H9 (cell line): ENCODE results near the gene SLC45A1. TPM values are rescaled to one million over a fixed set of nuclear protein-coding genes. Genes with fewer than 3 reads are reported as not detected.
A peak's percentile ranks its signal among the peaks of the same experiment; 100 is the strongest.

Experiments used
- DNase-seq: peaks from one replicate; pipeline ENCODE4 v3.0.0-alpha.2; 2017
- H2AFZ ChIP-seq: one replicate; pipeline ENCODE4 v1.6.1; 2013; ENCODE audit warnings: mild to moderate bottlenecking, low read length, control low read depth, moderate library complexity
- H2AK5ac ChIP-seq: 2 replicates; pipeline ENCODE4 v1.6.1; 2013; ENCODE audit warnings: low read length, control low read depth, mixed read lengths; ENCODE audit not compliant: insufficient read length
- H2BK120ac ChIP-seq: one replicate; pipeline ENCODE4 v1.6.1; 2013; ENCODE audit warnings: low read depth, mild to moderate bottlenecking, low read length, control low read depth, inconsistent platforms; ENCODE audit not compliant: poor library complexity, severe bottlenecking
- H2BK12ac ChIP-seq: 2 replicates; pipeline ENCODE4 v1.6.1; 2013; ENCODE audit warnings: low read length, control low read depth, mixed read lengths, low read depth; ENCODE audit not compliant: insufficient read length
- H2BK15ac ChIP-seq: 2 replicates; pipeline ENCODE4 v1.6.1; 2013; ENCODE audit warnings: low read depth, low read length, control low read depth
- H2BK20ac ChIP-seq: one replicate; pipeline ENCODE4 v1.6.1; 2013; ENCODE audit warnings: low read depth, mild to moderate bottlenecking, low read length, control low read depth, inconsistent platforms; ENCODE audit not compliant: poor library complexity, severe bottlenecking
- H2BK5ac ChIP-seq: 2 replicates; pipeline ENCODE4 v1.6.1; 2013; ENCODE audit warnings: low read length, control low read depth, mixed read lengths; ENCODE audit not compliant: insufficient read length
- H3K14ac ChIP-seq: 2 replicates; pipeline ENCODE4 v1.6.1; 2013; ENCODE audit warnings: low read length, control low read depth; ENCODE audit not compliant: insufficient read depth
- H3K18ac ChIP-seq: 2 replicates; pipeline ENCODE4 v1.6.1; 2013; ENCODE audit warnings: low read depth, mild to moderate bottlenecking, mixed read lengths, low read length, control low read depth; ENCODE audit not compliant: insufficient read length
- H3K23ac ChIP-seq: 2 replicates; pipeline ENCODE4 v1.6.1; 2013; ENCODE audit warnings: low read length, control low read depth, mixed read lengths, low read depth; ENCODE audit not compliant: insufficient read length
- H3K23me2 ChIP-seq: 2 replicates; pipeline ENCODE4 v1.6.1; 2013; ENCODE audit warnings: low read depth, mild to moderate bottlenecking, mixed read lengths, low read length, control low read depth; ENCODE audit not compliant: insufficient read length, poor library complexity, severe bottlenecking
- H3K27ac ChIP-seq: 2 replicates; pipeline ENCODE4 v1.5.1; 2013; ENCODE audit warnings: low read length, control low read depth, mixed read lengths, low read depth; ENCODE audit not compliant: insufficient read length
- H3K27me3 ChIP-seq: 2 replicates; pipeline ENCODE4 v1.6.1; 2013; ENCODE audit warnings: low read length, control low read depth, inconsistent platforms; ENCODE audit not compliant: insufficient read depth
- H3K4ac ChIP-seq: 2 replicates; pipeline ENCODE4 v1.6.1; 2013; ENCODE audit warnings: low read depth, mild to moderate bottlenecking, control low read depth, inconsistent platforms, low read length, moderate library complexity
- H3K4me1 ChIP-seq: 2 replicates; pipeline ENCODE4 v1.6.1; 2013; ENCODE audit warnings: low read length, control low read depth, inconsistent platforms; ENCODE audit not compliant: insufficient read depth
- H3K4me2 ChIP-seq: 2 replicates; pipeline ENCODE4 v1.6.1; 2013; ENCODE audit warnings: low read length, control low read depth, mixed read lengths; ENCODE audit not compliant: insufficient read length, insufficient read depth
- H3K56ac ChIP-seq: 2 replicates; pipeline ENCODE4 v1.6.1; 2013; ENCODE audit warnings: low read depth, mild to moderate bottlenecking, mixed read lengths, low read length, control low read depth; ENCODE audit not compliant: insufficient read length
- H3K79me1 ChIP-seq: 2 replicates; pipeline ENCODE4 v1.6.1; 2013; ENCODE audit warnings: low read depth, mild to moderate bottlenecking, moderate library complexity, low read length, control low read depth, inconsistent platforms; ENCODE audit not compliant: insufficient read depth, poor library complexity, severe bottlenecking
- H3K79me2 ChIP-seq: 2 replicates; pipeline ENCODE4 v1.6.1; 2013; ENCODE audit warnings: low read length, control low read depth, inconsistent platforms; ENCODE audit not compliant: insufficient read depth
- H3K9ac ChIP-seq: 2 replicates; pipeline ENCODE4 v1.6.1; 2013; ENCODE audit warnings: low read length, control low read depth, mixed read lengths; ENCODE audit not compliant: insufficient read length; ENCODE audit errors: extremely low read depth
- H3K9me3 ChIP-seq: one replicate; pipeline ENCODE4 v1.6.1; 2013; ENCODE audit warnings: low read depth, low read length, inconsistent platforms; ENCODE audit not compliant: control insufficient read depth
- H3T11ph ChIP-seq: one replicate; pipeline ENCODE4 v1.6.1; 2013; ENCODE audit warnings: mild to moderate bottlenecking, low read length, control low read depth, inconsistent platforms
- H4K20me1 ChIP-seq: one replicate; pipeline ENCODE4 v1.6.1; 2013; ENCODE audit not compliant: control insufficient read depth, insufficient read length, insufficient read depth
- H4K5ac ChIP-seq: 2 replicates; pipeline ENCODE4 v1.6.1; 2013; ENCODE audit warnings: low read depth, mild to moderate bottlenecking, mixed read lengths, low read length, control low read depth; ENCODE audit not compliant: insufficient read length
- H4K8ac ChIP-seq: replicated peaks from 2 replicates; pipeline ENCODE4 v1.6.1; 2013; ENCODE audit warnings: low read length, control low read depth, mixed read lengths, low read depth; ENCODE audit not compliant: insufficient read length
- H4K91ac ChIP-seq: 2 replicates; pipeline ENCODE4 v1.6.1; 2013; ENCODE audit warnings: low read depth, mild to moderate bottlenecking, moderate library complexity, mixed read lengths, low read length, control low read depth; ENCODE audit not compliant: insufficient read length
- H3K27ac Mint-ChIP-seq, 3 experiments: 2 replicates in 2 of 3; 3 replicates in 1 of 3; pipeline ENCODE4 v1.8.0; 2020 to 2021; ENCODE audit warnings: mixed read lengths in 3 of 3, mild to moderate bottlenecking in 1 of 3, moderate library complexity in 1 of 3
- H3K27me3 Mint-ChIP-seq: 2 replicates; pipeline ENCODE4 v1.8.0; 2021; ENCODE audit warnings: low read depth, mild to moderate bottlenecking, moderate library complexity, mixed read lengths
- H3K36me3 Mint-ChIP-seq, 3 experiments: 2 replicates in 2 of 3; 3 replicates in 1 of 3; pipeline ENCODE4 v1.8.0; 2020 to 2021; ENCODE audit warnings: low read depth in 3 of 3, mixed read lengths in 3 of 3; ENCODE audit not compliant: insufficient read depth in 1 of 3
- H3K4me1 Mint-ChIP-seq, 2 experiments: 2 replicates each; pipeline ENCODE4 v1.8.0; 2020; ENCODE audit warnings: mixed read lengths in 2 of 2
- H3K4me3 Mint-ChIP-seq, 2 experiments: 2 replicates in 1 of 2; 3 replicates in 1 of 2; pipeline ENCODE4 v1.8.0; 2020 to 2021; ENCODE audit warnings: mild to moderate bottlenecking in 2 of 2, mixed read lengths in 2 of 2, moderate library complexity in 1 of 2
- H3K9me3 Mint-ChIP-seq, 2 experiments: 2 replicates in 1 of 2; 3 replicates in 1 of 2; pipeline ENCODE4 v1.8.0; 2020; ENCODE audit warnings: mild to moderate bottlenecking in 2 of 2, mixed read lengths in 2 of 2, moderate library complexity in 1 of 2
- CTCF ChIP-seq: fragments of 200-600 bp; sonication (generic); conservative IDR thresholded peaks from 3 replicates; pipeline ENCODE4 v1.8.0; 2021; ENCODE audit warnings: antibody characterized with exemption, mild to moderate bottlenecking
- WGBS: extraction: QIAGEN DNeasy Blood & Tissue Kit; methylation state at CpG from one replicate; pipeline ENCODE4 v1.1.7; 2013; ENCODE audit warnings: missing lambda C conversion rate, low lambda C conversion rate, mixed read lengths; ENCODE audit not compliant: insufficient read length; ENCODE audit errors: extremely low coverage; 5-methylcytosine and 5-hydroxymethylcytosine counted together
- total RNA-seq: library from RNA; stranded (reverse); gene quantifications from 2 replicates; pipeline ENCODE4 v1.2.1, GENCODE V29; 2021

The SLC45A1 gene
- total RNA-seq, 1 experiment from 2014 or later: 0.63 TPM

- no peak overlapping the region for H3K14ac ChIP-seq
- WGBS: no CpG with 5 or more reads among the region's 4 CpGs
- H3K27me3 ChIP-seq: no peaks in the 10 kb centered on the region
- no peaks in the 10 kb centered on the region for H3K27me3 Mint-ChIP-seq
- no peaks in the 10 kb centered on the region for H3K9me3 ChIP-seq
- H3K79me2 ChIP-seq: no peaks in the 10 kb centered on the region; the same call in 1 of the 2 replicates
- H4K91ac ChIP-seq: no peak overlapping the region
- no peak overlapping the region for H3K27ac ChIP-seq
- no peak overlapping the region for H3K18ac ChIP-seq
- H3K27ac Mint-ChIP-seq: peak overlapping the region; percentile 87 to 89 (median 87); a peak in 4 of 7 replicates
- peaks cover 66 to 69% of the 10 kb centered on the region in 2 experiments for H3K4me1 Mint-ChIP-seq
- no peaks in the 10 kb centered on the region for H3K23me2 ChIP-seq
- no peak overlapping the region for H2AFZ ChIP-seq
- H3K23ac ChIP-seq: no peak overlapping the region
- H2BK12ac ChIP-seq: no peak overlapping the region
- no peak overlapping the region for H2AK5ac ChIP-seq
- H3K9ac ChIP-seq: no peak overlapping the region
- no peak for TF ChIP-seq CTCF
- DNase-seq: no peak
- H4K20me1 ChIP-seq: no peaks in the 10 kb centered on the region
- no peak overlapping the region for H3K4ac ChIP-seq
- no peak overlapping the region for H2BK120ac ChIP-seq
- no peak overlapping the region for H3K4me3 Mint-ChIP-seq
- H3K4me1 ChIP-seq: peaks cover 3% of the 10 kb centered on the region; the same call in 1 of the 2 replicates
- no peak overlapping the region for H2BK5ac ChIP-seq
- H3K56ac ChIP-seq: no peak overlapping the region
- H3K4me2 ChIP-seq: no peak overlapping the region
- H4K5ac ChIP-seq: no peak overlapping the region
- no peaks in the 10 kb centered on the region for H3K9me3 Mint-ChIP-seq
- no peak overlapping the region for H3T11ph ChIP-seq
- peaks cover 9% of the 10 kb centered on the region for H3K79me1 ChIP-seq
- no peak overlapping the region for H4K8ac ChIP-seq
- H3K36me3 Mint-ChIP-seq: peaks cover 3 to 5% (median 5%) of the 10 kb centered on the region in 3 experiments; a peak in 4 of 7 replicates
- no peak overlapping the region for H2BK20ac ChIP-seq
- H2BK15ac ChIP-seq: no peak overlapping the region
Measured at GRCh38 chr1:8378178-8378577, 60.3 kb downstream of the SLC45A1 start.
